Measurements from ENCODE around the gene COL17A1.

Gene COL17A1

GRCh38 chr10:104056619-104057273 is 28.9 kb downstream of the COL17A1 start:
- TF ChIP-seq REST (IDR thresholded peaks at IDR 0.05; ENCODE audit: insufficient read depth in 1 of 2, low read depth in 2 of 2, low read length in 2 of 2) = no peak
- no peak for TF ChIP-seq FOXP2 (optimal IDR thresholded peaks at IDR 0.05; ENCODE audit: borderline replicate concordance, extremely low read depth, extremely low read length, insufficient read depth)
- TF ChIP-seq SIN3A (IDR thresholded peaks at IDR 0.05; ENCODE audit: borderline replicate concordance, insufficient read depth, low read length) = no peak
- no peak for TF ChIP-seq TAF1 (IDR thresholded peaks at IDR 0.05; ENCODE audit: borderline replicate concordance, insufficient read depth, low read length)
- no peak for TF ChIP-seq POLR2AphosphoS5 (IDR thresholded peaks at IDR 0.05; ENCODE audit: low read depth, low read length)

- TF ChIP-seq SIN3A (IDR thresholded peaks at IDR 0.05; ENCODE audit: borderline replicate concordance, insufficient read depth, low read length) (no peak), POLR2AphosphoS5 (IDR thresholded peaks at IDR 0.05; ENCODE audit: low read depth, low read length) (no peak), TAF1 (IDR thresholded peaks at IDR 0.05; ENCODE audit: borderline replicate concordance, insufficient read depth, low read length) (no peak), FOXP2 (optimal IDR thresholded peaks at IDR 0.05; ENCODE audit: borderline replicate concordance, extremely low read depth, extremely low read length, insufficient read depth) (no peak), REST (IDR thresholded peaks at IDR 0.05; ENCODE audit: insufficient read depth in 1 of 2, low read depth in 2 of 2, low read length in 2 of 2) (no peak)
These were observed 31.2 kb downstream of the COL17A1 start for GRCh38 chr10:104054430-104054829.

- TF ChIP-seq TAF1 (IDR thresholded peaks at IDR 0.05; ENCODE audit: borderline replicate concordance, insufficient read depth, low read length) (no peak), REST (IDR thresholded peaks at IDR 0.05; ENCODE audit: insufficient read depth in 1 of 2, low read depth in 2 of 2, low read length in 2 of 2) (no peak), SIN3A (IDR thresholded peaks at IDR 0.05; ENCODE audit: borderline replicate concordance, insufficient read depth, low read length) (no peak), FOXP2 (optimal IDR thresholded peaks at IDR 0.05; ENCODE audit: borderline replicate concordance, extremely low read depth, extremely low read length, insufficient read depth) (no peak)
These were observed 32.5 kb downstream of the COL17A1 start for GRCh38 chr10:104053201-104053600.

- TF ChIP-seq SIN3A (IDR thresholded peaks at IDR 0.05; ENCODE audit: borderline replicate concordance, insufficient read depth, low read length) (no peak), POLR2AphosphoS5 (IDR thresholded peaks at IDR 0.05; ENCODE audit: low read depth, low read length) (no peak), REST (IDR thresholded peaks at IDR 0.05; ENCODE audit: insufficient read depth in 1 of 2, low read depth in 2 of 2, low read length in 2 of 2) (no peak)
These were observed 33.2 kb downstream of the COL17A1 start for GRCh38 chr10:104052431-104052830.

Data from PFSK-1 (cell line).